IPS-15b (cell line): ENCODE measurements around the gene SLC9A4.
"Not testable (repeated sequence)": the region's sequence is repeated elsewhere in the genome, so short reads cannot be mapped to it uniquely, and the experiment has no call there.

Experiments used
- H3K27me3 ChIP-seq: one replicate; pipeline ENCODE4 v1.6.1; 2013; ENCODE audit warnings: low read length; ENCODE audit not compliant: control insufficient read depth, insufficient read depth
- H3K36me3 ChIP-seq: one replicate; pipeline ENCODE4 v1.6.1; 2013; ENCODE audit warnings: low read length; ENCODE audit not compliant: control insufficient read depth, insufficient read depth
- H3K4me1 ChIP-seq: one replicate; pipeline ENCODE4 v1.6.1; 2013; ENCODE audit warnings: mild to moderate bottlenecking, low read length; ENCODE audit not compliant: control insufficient read depth, insufficient read depth
- H3K4me3 ChIP-seq: one replicate; pipeline ENCODE4 v1.5.1; 2013; ENCODE audit warnings: low read depth, low read length
- H3K9ac ChIP-seq: one replicate; pipeline ENCODE4 v1.6.1; 2013; ENCODE audit warnings: low read depth, mild to moderate bottlenecking, low read length
- H3K9me3 ChIP-seq: one replicate; pipeline ENCODE4 v1.6.1; 2013; ENCODE audit warnings: mild to moderate bottlenecking, low read length; ENCODE audit not compliant: control insufficient read depth, insufficient read depth

The SLC9A4 gene

DNA sequence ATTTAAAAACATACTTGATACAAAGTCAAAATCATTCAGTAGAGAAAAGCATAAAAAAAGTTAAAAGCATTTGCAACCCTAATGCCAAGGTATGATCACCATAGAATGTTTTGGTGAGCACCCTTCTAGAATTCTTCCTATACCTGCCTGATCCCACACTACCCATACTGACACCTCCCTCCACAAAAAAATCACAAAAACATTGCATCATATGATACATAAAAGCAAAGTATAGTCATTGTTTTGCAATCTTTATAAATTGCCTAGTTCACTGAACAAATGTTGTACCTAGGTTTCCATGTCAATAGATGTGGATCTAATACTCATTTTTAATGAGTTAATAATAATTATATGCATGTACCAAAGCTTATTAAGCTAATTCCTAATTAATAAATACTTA is 54.1 kb downstream of the SLC9A4 start:
- no peaks in the 10 kb centered on the region for H3K4me1 ChIP-seq
- H3K9ac ChIP-seq: no peak overlapping the region
- H3K36me3 ChIP-seq: no peaks in the 10 kb centered on the region
- no peaks in the 10 kb centered on the region for H3K27me3 ChIP-seq
- H3K9me3 ChIP-seq: no peaks in the 10 kb centered on the region
- H3K4me3 ChIP-seq: no peak overlapping the region

DNA sequence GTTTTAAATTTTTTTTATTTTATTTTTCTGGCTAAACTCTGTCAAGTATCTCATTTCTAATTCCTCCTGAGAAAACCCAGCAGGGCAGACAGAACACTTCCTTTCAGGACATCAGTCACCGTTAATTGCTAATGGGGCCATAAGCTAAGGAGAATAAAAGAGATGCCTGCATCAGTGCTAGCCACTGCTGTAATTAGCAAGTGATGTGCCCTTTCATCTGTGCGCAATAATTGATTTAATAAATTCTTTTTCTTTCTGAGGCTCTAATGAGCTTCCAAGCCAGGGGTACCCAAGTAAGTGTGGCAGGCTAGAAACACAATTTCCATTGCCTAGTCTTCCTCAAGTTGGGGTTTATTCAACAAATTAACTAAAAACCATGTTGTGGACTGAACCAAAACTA is 65.5 kb downstream of the SLC9A4 start:
- no peaks in the 10 kb centered on the region for H3K4me1 ChIP-seq
- no peak overlapping the region for H3K9ac ChIP-seq
- no peak overlapping the region for H3K4me3 ChIP-seq
- no peaks in the 10 kb centered on the region for H3K27me3 ChIP-seq
- no peaks in the 10 kb centered on the region for H3K9me3 ChIP-seq
- no peaks in the 10 kb centered on the region for H3K36me3 ChIP-seq

DNA sequence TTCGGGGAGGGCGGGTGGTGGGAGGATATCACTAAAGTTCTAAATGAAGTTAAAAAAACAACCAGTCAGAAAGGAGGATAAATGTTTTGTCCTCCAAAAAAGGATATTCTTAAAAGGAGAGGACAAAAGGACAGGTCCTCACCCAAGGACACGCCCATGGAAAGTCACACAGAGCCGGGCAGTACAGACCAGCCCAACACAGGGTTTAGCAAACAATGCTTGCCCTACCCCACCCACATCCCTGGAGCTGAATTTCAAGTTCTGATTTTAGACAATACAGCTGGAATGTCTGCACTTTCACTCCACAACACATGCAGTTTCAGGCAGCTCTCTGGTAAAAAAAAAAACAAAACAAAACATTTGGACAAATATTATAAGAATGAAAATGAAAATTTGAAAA is 67.9 kb downstream of the SLC9A4 start:
- Histone ChIP-seq H3K4me1 (no peaks in the 10 kb centered on the region), H3K27me3 (no peaks in the 10 kb centered on the region), H3K36me3 (no peaks in the 10 kb centered on the region), H3K9ac (no peak overlapping the region), H3K4me3 (no peak overlapping the region), H3K9me3 (no peaks in the 10 kb centered on the region)

DNA sequence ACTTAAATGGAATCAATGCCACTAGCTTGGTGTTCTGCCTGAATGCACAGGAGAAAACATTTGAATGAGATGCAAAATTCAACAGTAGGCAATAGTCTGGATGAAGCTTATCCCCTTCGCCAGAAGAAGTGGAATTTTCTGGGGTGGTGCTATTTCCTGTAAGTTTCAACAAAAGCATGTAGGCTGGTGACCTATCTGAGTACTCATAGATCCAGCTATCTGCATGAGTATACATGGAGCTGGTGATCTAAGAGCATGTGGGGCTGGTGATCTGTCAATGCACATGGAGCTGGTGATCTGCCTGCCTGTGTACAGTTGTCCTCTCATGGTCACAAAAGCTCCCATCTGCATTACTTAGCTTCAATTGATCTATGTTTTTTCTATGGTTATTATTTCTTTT is 71.2 kb downstream of the SLC9A4 start:
- Histone ChIP-seq H3K9ac (no peak overlapping the region), H3K9me3 (no peaks in the 10 kb centered on the region), H3K4me1 (no peaks in the 10 kb centered on the region), H3K4me3 (no peak overlapping the region), H3K36me3 (no peaks in the 10 kb centered on the region), H3K27me3 (no peaks in the 10 kb centered on the region)

DNA sequence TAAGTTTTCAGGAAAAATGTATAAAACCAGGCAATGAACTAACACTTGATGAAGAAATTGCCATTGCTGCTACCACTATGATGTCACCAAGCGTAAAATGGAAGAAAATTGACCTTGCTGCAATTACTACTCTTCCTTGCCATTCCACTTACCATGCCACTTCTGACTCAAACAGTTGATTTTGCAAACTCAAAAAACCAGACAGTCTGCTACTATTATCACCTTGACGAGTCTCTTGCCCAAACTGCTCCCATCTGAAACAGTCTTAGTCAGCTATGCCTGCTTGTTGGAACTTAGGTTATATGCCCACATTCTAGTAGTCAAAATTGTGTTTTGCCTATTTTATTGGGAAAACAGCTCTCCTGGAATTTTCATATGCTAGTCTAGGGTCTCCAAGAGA is 74.4 kb downstream of the SLC9A4 start:
- no peaks in the 10 kb centered on the region for H3K9me3 ChIP-seq
- H3K4me1 ChIP-seq: no peaks in the 10 kb centered on the region
- no peaks in the 10 kb centered on the region for H3K27me3 ChIP-seq
- no peak overlapping the region for H3K4me3 ChIP-seq
- no peaks in the 10 kb centered on the region for H3K36me3 ChIP-seq
- no peak overlapping the region for H3K9ac ChIP-seq

DNA sequence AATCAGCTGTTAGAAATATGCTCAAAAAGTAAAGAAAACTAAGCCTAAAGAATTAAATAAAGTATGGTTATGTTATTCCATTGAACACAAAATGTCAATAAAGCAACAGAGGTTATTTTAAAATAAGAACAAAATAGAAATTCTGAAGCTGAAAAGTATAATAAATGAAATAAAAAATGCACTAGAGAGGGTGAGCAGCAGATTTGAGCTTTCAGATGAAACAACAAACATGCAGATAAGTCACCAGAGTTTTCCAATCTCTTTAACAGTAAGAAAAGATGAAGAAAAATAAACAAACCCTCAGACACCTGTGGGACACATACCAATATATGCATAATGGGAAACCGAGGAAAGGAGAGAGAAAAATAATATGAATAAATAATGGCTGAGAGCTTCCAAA is 76.0 kb downstream of the SLC9A4 start:
- no peak overlapping the region for H3K9ac ChIP-seq
- no peak overlapping the region for H3K4me3 ChIP-seq
- H3K4me1 ChIP-seq: no peaks in the 10 kb centered on the region
- no peaks in the 10 kb centered on the region for H3K36me3 ChIP-seq
- H3K27me3 ChIP-seq: no peaks in the 10 kb centered on the region
- no peaks in the 10 kb centered on the region for H3K9me3 ChIP-seq

DNA sequence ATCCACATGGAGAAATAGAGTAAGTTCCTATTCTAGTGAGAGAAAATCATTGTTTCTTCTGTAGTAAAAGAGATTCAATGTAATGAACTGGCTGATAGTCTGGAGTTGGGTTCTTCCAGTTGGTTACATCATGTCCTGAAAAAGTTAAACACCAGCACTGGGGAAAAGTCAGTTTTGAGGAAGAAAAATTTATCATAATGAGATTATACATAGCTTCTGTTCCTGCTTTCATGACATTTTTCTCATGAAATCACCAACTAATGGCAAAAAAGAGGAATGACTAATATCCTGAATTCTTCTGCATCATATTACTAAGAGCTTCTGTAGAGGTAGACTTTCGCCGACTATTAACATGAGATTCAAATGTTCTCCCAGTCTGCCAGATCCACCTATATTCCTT is 77.1 kb downstream of the SLC9A4 start:
- no peak overlapping the region for H3K9ac ChIP-seq

DNA sequence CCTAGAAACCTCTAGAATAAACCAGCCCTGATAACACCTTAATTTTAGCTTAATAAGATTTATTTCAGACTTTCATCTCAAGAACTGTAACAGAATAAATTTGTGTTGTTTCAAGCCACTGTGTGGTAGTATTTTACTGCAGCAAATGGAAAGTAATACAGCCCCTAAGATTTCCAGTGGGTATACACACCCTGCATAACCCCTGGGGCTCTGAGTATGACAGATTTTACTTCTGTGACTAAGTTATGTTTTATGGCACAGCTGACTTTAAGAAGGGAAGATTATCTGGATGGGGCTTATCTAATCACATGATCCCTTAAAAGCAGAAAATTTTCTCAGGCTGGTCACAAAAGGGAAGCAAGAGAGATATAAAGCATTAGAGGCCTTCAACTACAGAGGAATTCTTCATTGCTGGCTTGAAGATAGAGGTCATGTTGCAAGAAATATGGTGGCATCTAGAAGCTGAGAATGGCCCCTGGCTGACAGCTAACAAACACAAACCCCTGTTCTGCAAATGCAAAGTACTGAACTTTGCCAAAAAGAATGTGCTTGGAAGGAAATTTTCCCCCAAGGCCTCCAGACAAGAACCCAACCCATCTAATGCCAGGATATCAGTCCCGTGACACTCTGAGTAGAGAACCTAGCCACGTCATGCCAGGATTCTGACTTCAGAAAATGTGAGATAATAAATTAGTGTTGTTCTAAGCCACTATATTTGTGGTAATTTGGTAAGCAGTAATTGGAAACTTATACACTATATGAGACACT is 78.5 kb downstream of the SLC9A4 start:
- Histone ChIP-seq H3K9me3 (no peaks in the 10 kb centered on the region), H3K4me3 (no peak overlapping the region), H3K9ac (no peak overlapping the region), H3K36me3 (no peaks in the 10 kb centered on the region), H3K4me1 (no peaks in the 10 kb centered on the region), H3K27me3 (no peaks in the 10 kb centered on the region)

More for the DNA sequence above, 77.1 kb downstream of the SLC9A4 start:
- Histone ChIP-seq H3K4me1 (no peaks in the 10 kb centered on the region), H3K9me3 (no peaks in the 10 kb centered on the region), H3K36me3 (no peaks in the 10 kb centered on the region), H3K4me3 (no peak overlapping the region), H3K27me3 (no peaks in the 10 kb centered on the region)

DNA sequence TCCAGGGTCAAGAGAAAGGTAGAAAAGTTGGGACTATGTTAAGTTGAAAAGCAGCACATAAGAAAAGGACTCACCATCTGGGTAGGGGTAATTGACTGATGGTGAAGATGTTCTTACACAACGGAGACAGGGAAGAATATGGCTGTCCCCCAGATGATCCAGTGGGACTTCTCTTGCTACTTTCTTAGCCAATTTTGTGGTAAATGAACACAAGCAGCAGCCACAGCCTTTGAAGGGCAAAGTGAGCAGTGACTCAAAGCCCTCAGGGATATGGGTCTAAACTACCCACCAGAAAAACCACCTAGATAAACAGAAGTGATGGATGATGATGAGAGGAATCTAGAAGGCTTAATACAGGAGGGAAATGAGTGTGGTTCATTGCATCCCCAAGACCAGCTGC is 80.6 kb downstream of the SLC9A4 start:
- Histone ChIP-seq H3K4me1 (no peaks in the 10 kb centered on the region), H3K36me3 (no peaks in the 10 kb centered on the region), H3K9me3 (no peaks in the 10 kb centered on the region), H3K27me3 (no peaks in the 10 kb centered on the region), H3K9ac (no peak overlapping the region), H3K4me3 (no peak overlapping the region)

DNA sequence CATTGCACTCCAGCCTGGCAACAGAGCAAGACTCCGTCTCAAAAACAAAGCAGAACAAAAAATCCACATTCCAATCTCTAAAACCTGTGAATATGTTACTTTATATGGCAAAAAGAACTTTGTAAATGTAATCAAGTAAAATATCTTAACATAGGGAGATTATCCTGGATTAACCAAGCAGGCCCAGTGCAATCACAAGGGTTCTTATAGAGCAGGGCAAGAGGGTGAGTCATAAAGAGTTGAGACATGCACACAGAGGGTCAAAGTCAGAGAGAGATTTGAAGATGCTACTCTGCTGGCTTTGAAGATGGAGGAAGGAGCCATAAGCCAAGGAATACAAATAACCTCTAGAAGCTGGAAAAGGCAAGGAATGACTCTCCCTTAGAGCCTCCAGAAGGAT is 85.4 kb downstream of the SLC9A4 start:
- Histone ChIP-seq H3K4me1 (no peaks in the 10 kb centered on the region), H3K4me3 (no peak overlapping the region), H3K27me3 (no peaks in the 10 kb centered on the region), H3K36me3 (no peaks in the 10 kb centered on the region), H3K9ac (no peak overlapping the region), H3K9me3 (no peaks in the 10 kb centered on the region)

DNA sequence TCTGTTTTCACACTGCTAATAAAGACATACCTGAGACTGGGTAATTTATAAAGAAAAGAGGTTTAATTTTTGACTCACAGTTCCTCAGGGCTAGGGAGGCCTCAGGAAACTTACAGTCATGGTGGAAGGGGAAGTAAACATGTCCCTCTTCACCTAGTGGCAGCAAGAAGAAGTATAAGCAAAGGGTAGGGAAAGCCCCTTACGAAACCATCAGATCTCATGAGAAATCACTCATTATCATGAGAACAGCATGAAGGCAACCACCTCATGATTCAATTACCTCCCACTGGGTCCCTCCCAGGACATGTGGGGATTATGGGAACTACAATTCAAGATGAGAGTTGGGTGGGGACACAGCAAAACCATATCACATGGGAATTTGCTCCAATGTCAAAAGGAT is 89.5 kb downstream of the SLC9A4 start:
- H3K4me1 ChIP-seq, H3K9ac ChIP-seq, H3K36me3 ChIP-seq, H3K27me3 ChIP-seq, H3K4me3 ChIP-seq, H3K9me3 ChIP-seq: not testable (repeated sequence)

DNA sequence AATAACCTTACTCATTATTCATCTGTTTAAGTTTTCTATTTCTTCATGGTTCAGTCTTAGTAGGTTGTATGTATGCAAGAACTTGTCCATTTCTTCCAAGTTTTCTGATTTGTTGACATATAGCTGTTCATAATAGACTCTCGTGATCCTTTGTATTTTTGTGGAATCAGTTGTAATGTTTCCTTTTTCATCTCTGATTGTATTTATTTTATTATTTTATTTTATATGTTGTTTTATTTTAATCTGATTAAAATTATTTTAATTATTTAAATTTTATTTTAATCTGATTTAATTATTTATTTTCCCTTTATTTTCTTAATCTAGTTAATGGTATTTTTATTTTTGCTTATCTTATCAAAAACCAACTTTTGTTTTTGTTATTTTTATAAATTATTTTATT is 102.9 kb downstream of the SLC9A4 start:
- Histone ChIP-seq H3K27me3 (no peaks in the 10 kb centered on the region), H3K4me1 (peaks cover 2% of the 10 kb centered on the region), H3K9ac (no peak overlapping the region), H3K9me3 (no peaks in the 10 kb centered on the region), H3K36me3 (no peaks in the 10 kb centered on the region), H3K4me3 (no peak overlapping the region)
